Measurements from ENCODE around the gene ARID3C.

Gene ARID3C

GRCh38 chr9:34577400-34578240, 51.2 kb downstream of the ARID3C start:
- Histone ChIP-seq H3K9me3 (ENCODE audit: control insufficient read depth, low read length) (no peaks in the 10 kb centered on the region), H3K4me1 (ENCODE audit: control insufficient read depth, insufficient read depth, low read length) (peaks cover 85% of the 10 kb centered on the region)
- WGBS, 2 experiments: 1% methylated on average over 62 of the region's 62 CpGs

GRCh38 chr9:34576597-34577399, 52.1 kb downstream of the ARID3C start:
- no peaks in the 10 kb centered on the region for H3K27me3 ChIP-seq (ENCODE audit: control insufficient read depth, insufficient read depth, low read length, poor library complexity, severe bottlenecking)
- 24 to 26% methylated on average over 14 of the region's 14 CpGs for WGBS, 2 experiments
- peak overlapping the region; percentile 18 for H3K4me3 ChIP-seq (ENCODE audit: insufficient read depth, low read depth, low read length)
- peaks cover 77% of the 10 kb centered on the region for H3K4me1 ChIP-seq (ENCODE audit: control insufficient read depth, insufficient read depth, low read length)
- H3K9me3 ChIP-seq (ENCODE audit: control insufficient read depth, low read length): no peaks in the 10 kb centered on the region
- no peaks in the 10 kb centered on the region for H3K36me3 ChIP-seq (ENCODE audit: control insufficient read depth, insufficient read depth, low read length)
- peak overlapping the region; percentile 65 for H3K27ac ChIP-seq (ENCODE audit: insufficient read depth, low read depth, low read length, poor library complexity, severe bottlenecking)

More at GRCh38 chr9:34577400-34578240, 51.2 kb downstream of the ARID3C start:
- Histone ChIP-seq H3K27ac (ENCODE audit: insufficient read depth, low read depth, low read length, poor library complexity, severe bottlenecking) (peak overlapping the region; percentile 98), H3K4me3 (ENCODE audit: insufficient read depth, low read depth, low read length) (peak overlapping the region; percentile 45), H3K36me3 (ENCODE audit: control insufficient read depth, insufficient read depth, low read length) (no peaks in the 10 kb centered on the region), H3K27me3 (ENCODE audit: control insufficient read depth, insufficient read depth, low read length, poor library complexity, severe bottlenecking) (no peaks in the 10 kb centered on the region)

DNA sequence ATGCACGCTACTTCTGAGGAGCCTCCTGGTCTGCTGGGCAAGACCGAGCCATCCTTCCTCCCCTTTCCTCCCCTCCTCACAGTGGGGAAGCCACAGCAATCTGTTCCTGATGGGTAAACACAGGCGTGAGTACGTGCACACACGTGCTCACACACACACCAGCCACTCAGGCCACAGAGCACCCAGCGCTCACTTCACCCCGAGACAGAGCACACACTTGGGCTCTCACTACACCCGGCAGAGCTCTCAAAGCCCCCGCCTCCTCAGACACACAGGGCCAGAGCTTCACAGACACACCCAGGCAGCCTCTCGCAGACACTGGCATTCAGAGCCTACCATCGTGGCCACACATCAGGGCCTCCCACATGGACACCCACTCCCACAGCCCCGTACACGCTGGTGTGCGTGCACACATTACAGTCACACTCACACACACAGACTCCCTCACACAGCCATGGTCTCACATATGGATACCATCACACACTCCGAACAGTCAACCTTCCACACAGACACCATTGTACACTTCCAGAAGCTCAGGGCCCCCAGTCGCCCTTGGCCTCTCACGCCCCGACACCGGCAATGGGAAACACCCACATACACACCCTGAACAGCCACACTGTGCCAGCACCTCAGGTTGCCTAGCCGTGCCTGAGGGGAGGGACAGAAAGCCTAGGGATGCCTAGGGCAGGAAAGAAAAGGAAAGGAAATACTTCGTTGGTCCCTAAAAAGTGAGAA, 52.8 kb downstream of the ARID3C start:
- no peaks in the 10 kb centered on the region for H3K27me3 ChIP-seq (ENCODE audit: control insufficient read depth, insufficient read depth, low read length, poor library complexity, severe bottlenecking)
- no peaks in the 10 kb centered on the region for H3K9me3 ChIP-seq (ENCODE audit: control insufficient read depth, low read length)
- no peaks in the 10 kb centered on the region for H3K36me3 ChIP-seq (ENCODE audit: control insufficient read depth, insufficient read depth, low read length)
- WGBS, 2 experiments: 77 to 79% methylated on average over 21 of the region's 21 CpGs
- H3K27ac ChIP-seq (ENCODE audit: insufficient read depth, low read depth, low read length, poor library complexity, severe bottlenecking): no peak overlapping the region
- H3K4me3 ChIP-seq (ENCODE audit: insufficient read depth, low read depth, low read length): no peak overlapping the region
- H3K4me1 ChIP-seq (ENCODE audit: control insufficient read depth, insufficient read depth, low read length): peaks cover 75% of the 10 kb centered on the region

DNA sequence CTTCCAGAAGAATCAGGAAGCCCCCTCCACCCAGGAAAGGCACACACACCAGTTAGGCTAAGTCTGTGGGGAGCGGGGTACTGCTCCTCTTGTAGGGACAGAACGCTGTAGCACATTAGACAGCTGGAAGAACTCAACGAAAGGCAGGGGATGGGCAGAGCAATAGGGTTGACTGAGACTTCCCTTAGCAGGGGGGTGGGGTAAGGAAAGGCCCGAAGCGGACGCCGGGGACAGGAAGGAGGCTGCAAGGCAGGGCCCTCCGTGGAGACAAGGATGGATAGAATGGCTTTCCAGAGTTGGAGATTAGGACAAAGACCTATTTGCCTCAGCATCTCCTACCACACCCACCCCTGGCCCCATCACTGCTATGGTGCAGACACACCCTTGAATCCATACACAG, 53.6 kb downstream of the ARID3C start:
- Histone ChIP-seq H3K27ac (ENCODE audit: insufficient read depth, low read depth, low read length, poor library complexity, severe bottlenecking) (no peak overlapping the region), H3K4me3 (ENCODE audit: insufficient read depth, low read depth, low read length) (no peak overlapping the region), H3K9me3 (ENCODE audit: control insufficient read depth, low read length) (no peaks in the 10 kb centered on the region), H3K27me3 (ENCODE audit: control insufficient read depth, insufficient read depth, low read length, poor library complexity, severe bottlenecking) (no peaks in the 10 kb centered on the region), H3K36me3 (ENCODE audit: control insufficient read depth, insufficient read depth, low read length) (no peaks in the 10 kb centered on the region), H3K4me1 (ENCODE audit: control insufficient read depth, insufficient read depth, low read length) (peaks cover 74% of the 10 kb centered on the region)
- WGBS, 2 experiments: 79 to 80% methylated on average over 8 of the region's 8 CpGs

DNA sequence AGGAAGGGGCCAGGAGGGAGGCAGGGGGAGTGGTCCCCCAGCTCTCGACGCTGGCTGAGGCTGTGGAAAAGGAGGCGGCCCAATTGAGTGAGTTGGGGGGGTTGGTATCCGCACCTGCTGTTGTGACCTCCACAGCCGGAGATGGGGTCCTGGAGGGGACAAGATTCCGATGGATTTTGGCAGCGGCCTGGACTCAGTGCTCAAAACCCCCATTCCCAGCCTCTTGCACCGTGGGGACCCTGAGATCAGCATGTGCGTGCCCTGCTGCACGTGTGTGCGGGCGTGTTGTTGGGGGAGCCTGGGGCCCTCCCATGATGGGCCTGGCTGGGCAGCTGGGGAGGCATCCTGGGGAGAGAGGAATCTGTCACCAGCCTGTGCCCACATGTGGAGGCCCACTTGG, 54.3 kb downstream of the ARID3C start:
- Histone ChIP-seq H3K36me3 (ENCODE audit: control insufficient read depth, insufficient read depth, low read length) (no peaks in the 10 kb centered on the region), H3K4me1 (ENCODE audit: control insufficient read depth, insufficient read depth, low read length) (peaks cover 73% of the 10 kb centered on the region)

GRCh38 chr9:34573599-34574325, 55.1 kb downstream of the ARID3C start:
- peaks cover 73% of the 10 kb centered on the region for H3K4me1 ChIP-seq (ENCODE audit: control insufficient read depth, insufficient read depth, low read length)
- WGBS, 2 experiments: 52 to 57% methylated on average over 17 of the region's 17 CpGs
- no peaks in the 10 kb centered on the region for H3K27me3 ChIP-seq (ENCODE audit: control insufficient read depth, insufficient read depth, low read length, poor library complexity, severe bottlenecking)
- no peak overlapping the region for H3K27ac ChIP-seq (ENCODE audit: insufficient read depth, low read depth, low read length, poor library complexity, severe bottlenecking)
- H3K36me3 ChIP-seq (ENCODE audit: control insufficient read depth, insufficient read depth, low read length): no peaks in the 10 kb centered on the region
- no peak overlapping the region for H3K4me3 ChIP-seq (ENCODE audit: insufficient read depth, low read depth, low read length)
- no peaks in the 10 kb centered on the region for H3K9me3 ChIP-seq (ENCODE audit: control insufficient read depth, low read length)

More for the DNA sequence above, 54.3 kb downstream of the ARID3C start:
- Histone ChIP-seq H3K9me3 (ENCODE audit: control insufficient read depth, low read length) (no peaks in the 10 kb centered on the region), H3K27ac (ENCODE audit: insufficient read depth, low read depth, low read length, poor library complexity, severe bottlenecking) (no peak overlapping the region), H3K27me3 (ENCODE audit: control insufficient read depth, insufficient read depth, low read length, poor library complexity, severe bottlenecking) (no peaks in the 10 kb centered on the region), H3K4me3 (ENCODE audit: insufficient read depth, low read depth, low read length) (no peak overlapping the region)
- 90 to 91% methylated on average over 12 of the region's 12 CpGs for WGBS, 2 experiments

DNA sequence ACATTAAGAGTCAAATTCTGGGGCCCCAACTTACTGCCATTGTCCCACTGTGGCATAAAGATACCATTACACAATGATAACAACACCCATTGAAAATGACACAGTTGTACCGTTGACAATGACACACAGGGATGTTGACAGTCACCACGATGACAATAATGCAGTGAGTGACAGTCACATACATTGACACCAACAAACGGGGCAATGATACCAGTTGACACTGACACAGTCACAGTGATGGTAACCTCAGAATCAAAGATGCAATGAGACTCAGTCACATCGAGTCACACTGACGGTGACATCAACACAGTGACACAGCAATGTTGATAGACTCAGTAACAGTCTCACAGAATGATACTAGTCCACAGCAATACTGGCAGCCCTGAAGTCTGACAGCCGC, 56.2 kb downstream of the ARID3C start:
- Histone ChIP-seq H3K27me3 (ENCODE audit: control insufficient read depth, insufficient read depth, low read length, poor library complexity, severe bottlenecking) (no peaks in the 10 kb centered on the region), H3K4me1 (ENCODE audit: control insufficient read depth, insufficient read depth, low read length) (peaks cover 74% of the 10 kb centered on the region), H3K36me3 (ENCODE audit: control insufficient read depth, insufficient read depth, low read length) (no peaks in the 10 kb centered on the region), H3K27ac (ENCODE audit: insufficient read depth, low read depth, low read length, poor library complexity, severe bottlenecking) (no peak overlapping the region), H3K4me3 (ENCODE audit: insufficient read depth, low read depth, low read length) (no peak overlapping the region), H3K9me3 (ENCODE audit: control insufficient read depth, low read length) (no peaks in the 10 kb centered on the region)
- WGBS, 2 experiments: 93% methylated on average over 6 of the region's 6 CpGs

- Histone ChIP-seq H3K4me3 (ENCODE audit: insufficient read depth, low read depth, low read length) (no peak overlapping the region), H3K4me1 (ENCODE audit: control insufficient read depth, insufficient read depth, low read length) (peaks cover 73% of the 10 kb centered on the region), H3K9me3 (ENCODE audit: control insufficient read depth, low read length) (no peaks in the 10 kb centered on the region), H3K27ac (ENCODE audit: insufficient read depth, low read depth, low read length, poor library complexity, severe bottlenecking) (no peak overlapping the region), H3K36me3 (ENCODE audit: control insufficient read depth, insufficient read depth, low read length) (no peaks in the 10 kb centered on the region), H3K27me3 (ENCODE audit: control insufficient read depth, insufficient read depth, low read length, poor library complexity, severe bottlenecking) (no peaks in the 10 kb centered on the region)
Measured at GRCh38 chr9:34572092-34572491, 56.8 kb downstream of the ARID3C start.

DNA sequence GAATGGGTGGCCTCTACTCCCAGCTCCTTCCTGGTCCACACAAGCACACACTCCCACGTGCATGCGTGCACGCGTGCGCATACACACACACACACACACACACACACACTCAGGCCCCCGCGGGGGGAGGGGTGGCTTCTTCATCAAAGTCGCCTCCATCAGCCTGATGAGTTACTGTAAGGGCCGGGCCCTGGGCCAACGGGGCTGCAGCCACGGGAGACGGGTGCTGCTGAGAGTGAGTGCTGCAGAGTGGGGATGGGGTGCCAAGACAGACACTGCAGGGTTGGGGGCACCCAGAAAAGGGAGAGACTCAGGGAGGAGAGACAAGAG, 57.4 kb downstream of the ARID3C start:
- no peaks in the 10 kb centered on the region for H3K36me3 ChIP-seq (ENCODE audit: control insufficient read depth, insufficient read depth, low read length)
- H3K27ac ChIP-seq (ENCODE audit: insufficient read depth, low read depth, low read length, poor library complexity, severe bottlenecking): no peak overlapping the region
- no peaks in the 10 kb centered on the region for H3K27me3 ChIP-seq (ENCODE audit: control insufficient read depth, insufficient read depth, low read length, poor library complexity, severe bottlenecking)
- 89% methylated on average over 12 of the region's 12 CpGs for WGBS, 2 experiments
- no peaks in the 10 kb centered on the region for H3K9me3 ChIP-seq (ENCODE audit: control insufficient read depth, low read length)
- H3K4me1 ChIP-seq (ENCODE audit: control insufficient read depth, insufficient read depth, low read length): peaks cover 73% of the 10 kb centered on the region
- no peak overlapping the region for H3K4me3 ChIP-seq (ENCODE audit: insufficient read depth, low read depth, low read length)

All from ectodermal cell (in vitro differentiated cells).